ENCODE data around the gene FAM193B. TPM values are rescaled to one million over a fixed set of nuclear protein-coding genes. Genes with fewer than 3 reads are reported as not detected.

The FAM193B gene
- total RNA-seq, 1 experiment from 2014 or later = 45.3 TPM

GRCh38 chr5:177478711-177479646, 75.4 kb downstream of the FAM193B start:
- DNase-seq (ENCODE audit: low spot score) = no peak
- in situ Hi-C loops (cut with HindIII; ENCODE audit: low sequenced_read_pairs) = no loop called here

DNA sequence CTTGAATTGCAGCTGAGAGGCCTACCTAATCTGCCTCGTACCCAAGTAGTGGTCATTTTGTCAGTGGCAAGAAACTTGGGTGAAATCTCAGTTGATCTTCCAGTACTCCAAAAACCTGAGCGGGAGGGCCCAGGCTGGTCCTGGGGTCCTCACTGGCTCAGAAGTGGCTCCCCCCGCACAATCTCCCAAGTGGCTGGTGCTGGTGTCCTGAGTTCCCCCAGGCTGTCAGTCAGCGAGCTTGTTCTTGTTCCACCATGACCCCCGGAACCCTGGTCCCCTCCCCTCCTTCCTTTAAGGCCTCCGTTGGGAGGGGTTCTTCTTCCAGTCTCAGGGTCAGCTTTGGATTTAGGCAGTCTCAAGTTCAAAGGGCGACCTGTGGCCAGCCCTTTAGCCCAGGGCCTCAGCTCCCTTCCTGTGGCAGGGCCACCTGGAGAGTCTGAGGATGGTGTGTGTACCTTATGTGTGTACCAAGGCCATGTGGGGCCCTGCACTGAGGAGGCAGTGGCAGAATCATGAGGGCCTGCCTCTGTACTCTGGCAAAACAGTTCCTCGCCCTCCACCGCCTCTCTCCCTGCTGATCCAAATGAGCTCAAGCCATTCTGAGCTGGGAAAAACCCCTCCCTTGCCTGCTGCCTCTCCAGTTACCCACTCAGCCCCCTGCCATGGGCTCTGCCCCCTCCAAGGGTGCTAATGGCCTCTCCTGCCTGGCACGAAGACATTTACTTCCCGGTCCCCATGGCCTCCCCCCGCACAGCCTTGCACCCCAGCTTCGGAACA, 76.5 kb downstream of the FAM193B start:
- DNase-seq (ENCODE audit: low spot score) = no peak
- in situ Hi-C loops (cut with HindIII; ENCODE audit: low sequenced_read_pairs) = no loop called here

DNA sequence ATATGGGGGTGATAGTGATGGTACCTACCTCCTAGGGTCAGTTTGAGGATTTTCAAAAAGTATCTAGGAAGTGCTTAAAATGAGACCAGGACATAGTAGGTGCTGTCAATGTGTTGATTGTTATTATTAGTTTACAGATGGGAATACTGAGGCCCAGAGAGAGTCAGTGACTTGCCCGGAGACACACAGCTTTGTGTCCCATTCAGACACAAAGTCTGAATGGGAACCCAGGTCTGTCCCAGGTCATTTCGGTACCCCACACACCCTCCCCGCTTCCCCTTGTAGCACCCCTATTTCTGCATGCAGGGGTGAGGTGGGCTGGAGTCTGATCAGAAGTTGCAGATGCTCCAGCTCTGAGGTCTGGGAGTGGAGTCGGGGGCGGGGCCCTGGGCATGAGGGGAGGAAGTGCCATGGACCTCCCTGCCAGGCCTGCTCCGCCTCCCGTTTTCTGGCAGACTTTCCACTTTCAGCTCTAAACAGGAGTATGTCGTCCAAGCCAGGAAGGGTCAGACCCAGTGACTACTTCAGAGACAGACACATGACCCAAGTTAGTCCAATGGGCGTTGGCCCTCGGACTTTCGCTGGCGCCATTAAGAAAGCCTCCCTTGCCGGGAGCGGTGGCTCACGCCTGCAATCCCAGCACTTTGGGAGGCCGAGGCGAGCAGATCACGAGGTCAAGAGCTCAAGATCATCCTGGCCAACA, 77.7 kb downstream of the FAM193B start:
- in situ Hi-C loops (cut with HindIII; ENCODE audit: low sequenced_read_pairs) = no loop called here
- DNase-seq (ENCODE audit: low spot score) = no peak

DNA sequence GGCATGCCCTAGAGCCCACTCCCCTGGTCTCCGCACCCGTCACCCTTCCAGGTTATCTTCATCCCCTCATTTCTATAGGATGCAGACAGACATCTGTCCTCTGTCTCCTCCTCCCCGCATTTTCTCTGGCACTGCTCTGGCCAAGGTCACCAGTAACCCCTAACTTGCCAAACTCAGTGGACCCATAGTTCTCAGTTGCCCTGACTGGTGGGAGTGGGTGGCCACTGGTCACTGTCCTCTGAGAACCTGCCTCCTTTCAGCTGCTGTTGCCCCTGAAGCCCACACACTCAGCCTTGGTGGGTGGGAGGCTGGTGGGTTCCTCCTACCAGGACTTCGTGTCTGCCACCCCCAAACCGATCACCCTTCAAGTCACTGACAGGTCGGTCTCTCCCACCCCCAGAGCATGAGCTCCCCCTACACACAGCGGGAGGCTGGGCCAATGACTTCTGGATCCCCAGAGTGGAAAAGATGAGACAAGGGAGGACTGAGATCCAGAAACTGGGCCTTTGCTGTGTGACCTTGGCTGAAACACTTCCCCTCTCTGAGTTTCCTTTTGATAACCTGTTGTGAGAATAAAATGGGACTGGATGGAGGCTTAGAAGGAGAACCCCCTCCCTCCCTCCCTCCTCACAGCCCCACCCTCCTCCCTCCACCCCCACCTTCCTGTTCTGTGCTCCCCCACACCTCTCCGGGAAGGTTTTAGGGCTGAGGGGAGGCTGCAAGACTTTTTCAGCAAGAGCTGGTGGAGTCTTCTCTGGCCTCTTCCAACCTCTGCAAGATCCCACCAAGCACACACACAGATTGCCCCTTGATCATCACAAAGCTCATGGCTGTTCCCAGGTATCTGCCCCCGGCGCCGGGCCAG, 78.6 kb downstream of the FAM193B start:
- DNase-seq (ENCODE audit: low spot score) = no peak
- in situ Hi-C loops (cut with HindIII; ENCODE audit: low sequenced_read_pairs) = no loop called here

GRCh38 chr5:177474846-177475562, 79.4 kb downstream of the FAM193B start:
- DNase-seq (ENCODE audit: low spot score) = no peak
- in situ Hi-C loops (cut with HindIII; ENCODE audit: low sequenced_read_pairs) = no loop called here

DNA sequence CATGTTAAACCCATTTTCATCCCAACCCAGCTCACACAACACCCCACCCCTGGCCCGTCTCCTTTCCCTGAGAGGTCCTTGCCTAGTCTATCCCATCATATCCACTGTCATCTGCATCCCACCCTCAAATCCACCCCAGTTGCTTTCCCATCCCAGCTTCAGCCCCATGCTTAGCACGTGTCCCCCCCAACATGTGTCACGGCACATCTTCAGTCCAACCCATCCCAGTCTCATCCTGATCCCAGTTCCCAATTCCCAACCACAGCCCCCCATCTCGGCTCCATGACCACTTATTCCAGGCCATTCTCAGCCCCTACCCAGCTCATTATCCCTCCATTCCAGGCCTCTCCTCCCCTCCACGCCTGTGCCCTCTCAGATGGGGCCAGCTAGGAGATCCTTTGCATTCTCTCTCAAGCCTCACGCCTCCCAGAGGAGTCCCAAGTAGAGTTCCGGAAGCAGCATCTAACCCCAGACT, 80.3 kb downstream of the FAM193B start:
- in situ Hi-C loops (cut with HindIII; ENCODE audit: low sequenced_read_pairs) = no loop called here
- no peak for DNase-seq (ENCODE audit: low spot score)

- in situ Hi-C loops (cut with HindIII; ENCODE audit: low sequenced_read_pairs) = no loop called here
- DNase-seq (ENCODE audit: low spot score) = no peak
Observed at GRCh38 chr5:177473443-177474001, 80.8 kb downstream of the FAM193B start, which contains the start of gene DBN1. Gene DBN1 (minus strand): TSS chr5:177473634. CDS start chr5:177473521, 113 bp downstream.

- in situ Hi-C loops (cut with HindIII; ENCODE audit: low sequenced_read_pairs) = no loop called here
Observed at GRCh38 chr5:177472460-177473442, 81.6 kb downstream of the FAM193B start.

GRCh38 chr5:177471610-177472356, 82.6 kb downstream of the FAM193B start:
- in situ Hi-C loops (cut with HindIII; ENCODE audit: low sequenced_read_pairs) = no loop called here
- DNase-seq (ENCODE audit: low spot score) = no peak

More at GRCh38 chr5:177472460-177473442, 81.6 kb downstream of the FAM193B start:
- no peak for DNase-seq (ENCODE audit: low spot score)

- in situ Hi-C loops (cut with HindIII; ENCODE audit: low sequenced_read_pairs) = no loop called here
- DNase-seq (ENCODE audit: low spot score) = no peak
Observed at GRCh38 chr5:177470759-177471536, 83.4 kb downstream of the FAM193B start.

Other genes starting within 250 kb of the FAM193B start
- gene MXD3, start 242.7 kb downstream of the FAM193B start, total RNA-seq (2014; rRNA removed; shearing (Covaris generic)) = 26.8 and 38.5 TPM in 2 replicates
- gene LMAN2, start 202.9 kb downstream of the FAM193B start, total RNA-seq (2014; rRNA removed; shearing (Covaris generic)) = 257 and 339 TPM in 2 replicates
- 72.9 and 91.8 TPM in 2 replicates for gene RGS14, start 196.6 kb downstream of the FAM193B start, total RNA-seq (2014; rRNA removed; shearing (Covaris generic))
- gene SLC34A1, start 170.1 kb downstream of the FAM193B start, total RNA-seq (2014; rRNA removed; shearing (Covaris generic)) = not detected in 2 replicates
- gene PFN3, start 153.9 kb downstream of the FAM193B start, total RNA-seq (2014; rRNA removed; shearing (Covaris generic)) = not detected in 2 replicates
- 3.1 and 11.4 TPM in 2 replicates for gene F12, start 145.0 kb downstream of the FAM193B start, total RNA-seq (2014; rRNA removed; shearing (Covaris generic))
- 58.6 and 62.3 TPM in 2 replicates for gene GRK6, start 127.9 kb downstream of the FAM193B start, total RNA-seq (2014; rRNA removed; shearing (Covaris generic))
- 19.5 and 30.8 TPM in 2 replicates for gene PRR7, start 107.7 kb downstream of the FAM193B start, total RNA-seq (2014; rRNA removed; shearing (Covaris generic))
- 295 and 370 TPM in 2 replicates for gene DBN1, start 80.9 kb downstream of the FAM193B start, total RNA-seq (2014; rRNA removed; shearing (Covaris generic))
- gene PDLIM7, start 57.0 kb downstream of the FAM193B start, total RNA-seq (2014; rRNA removed; shearing (Covaris generic)) = 297 and 299 TPM in 2 replicates
- gene DOK3, start 44.7 kb downstream of the FAM193B start, total RNA-seq (2014; rRNA removed; shearing (Covaris generic)) = 0.85 and 6.3 TPM in 2 replicates
- gene DDX41, start 37.6 kb downstream of the FAM193B start, total RNA-seq (2014; rRNA removed; shearing (Covaris generic)) = 96.6 and 166 TPM in 2 replicates
- 126 and 127 TPM in 2 replicates for gene TMED9, start 37.6 kb upstream of the FAM193B start, total RNA-seq (2014; rRNA removed; shearing (Covaris generic))
- gene B4GALT7, start 45.6 kb upstream of the FAM193B start, total RNA-seq (2014; rRNA removed; shearing (Covaris generic)) = 28.3 and 46.6 TPM in 2 replicates
- not detected in 2 replicates for gene FAM153A, start 228.3 kb upstream of the FAM193B start, total RNA-seq (2014; rRNA removed; shearing (Covaris generic))

Data from G401 (cell line).